ENCODE data around the gene DLK1.

The DLK1 gene

GRCh38 chr14:100762901-100763300, 36.2 kb downstream of the DLK1 start:
- DNase-seq (ENCODE audit: low spot score), result no peak

DNA sequence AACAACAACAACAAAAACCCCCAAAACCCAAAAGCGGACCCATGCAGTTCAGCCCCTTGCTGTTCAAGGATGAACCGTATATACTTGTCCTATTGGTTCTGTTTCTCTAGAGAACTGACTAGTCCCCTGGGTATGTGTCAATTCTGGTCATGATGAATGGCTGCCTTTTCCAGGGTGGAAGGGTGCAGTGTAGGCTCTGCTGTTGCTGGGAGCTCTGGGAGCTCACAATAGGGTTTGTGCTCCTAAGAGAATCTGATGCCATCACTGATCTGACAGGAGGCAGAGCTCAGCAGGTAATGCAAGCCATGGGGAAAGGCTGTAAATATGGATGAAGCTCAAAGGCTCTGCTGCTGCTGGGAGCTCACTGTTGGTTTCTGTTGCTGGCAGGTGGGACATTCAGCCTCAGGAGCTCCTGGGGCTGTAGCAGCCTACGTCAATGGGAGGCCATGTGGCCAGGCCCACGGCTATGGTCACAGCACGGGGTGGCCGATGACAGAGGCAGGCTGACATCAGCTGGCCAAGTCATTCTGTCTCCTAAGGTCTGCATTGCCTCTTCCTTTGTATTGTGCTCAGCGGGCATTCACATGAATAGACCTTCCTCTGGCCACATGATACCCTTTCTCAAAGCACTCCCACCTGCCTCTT, 37.9 kb downstream of the DLK1 start:
- DNase-seq (ENCODE audit: low spot score), result no peak

DNA sequence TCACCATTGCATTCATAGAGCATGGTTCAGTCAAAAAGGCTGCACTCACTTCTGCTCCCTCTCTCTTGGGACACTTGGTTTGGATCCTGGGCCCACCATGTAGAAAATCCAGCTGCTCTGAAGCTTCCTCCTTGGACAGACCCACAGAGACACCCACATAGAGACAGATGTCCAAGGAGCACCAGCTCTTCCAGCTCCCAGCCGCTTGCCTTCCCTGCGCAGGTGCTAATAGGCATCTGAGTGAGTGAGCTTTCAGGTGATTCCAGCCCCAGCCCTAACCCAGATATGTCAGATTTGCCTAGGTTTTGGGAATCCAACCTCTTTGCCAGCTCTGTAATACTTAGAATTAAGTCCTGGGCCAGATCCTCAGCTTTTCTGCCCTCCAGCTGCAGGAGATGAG, 38.6 kb downstream of the DLK1 start:
- no peak for DNase-seq (ENCODE audit: low spot score)

DNA sequence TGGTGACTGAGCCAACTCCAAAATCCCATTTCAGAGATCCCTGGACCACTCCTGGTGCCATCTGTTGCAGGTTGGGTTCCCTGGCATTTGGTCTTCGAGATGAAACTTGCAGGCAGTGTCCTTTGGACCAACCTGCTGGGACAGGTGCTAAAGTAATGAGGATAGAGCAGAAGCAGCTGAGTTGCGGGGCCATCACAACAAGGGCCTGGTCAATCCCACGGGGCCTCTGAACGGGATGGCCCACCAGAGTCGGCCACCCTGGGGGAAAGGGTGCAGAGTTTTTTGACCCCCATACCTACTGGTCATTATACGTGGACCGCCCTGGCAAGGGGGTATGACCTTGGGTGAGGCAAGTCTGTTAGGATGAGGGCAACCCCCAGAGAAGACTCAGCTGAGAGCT, 39.3 kb downstream of the DLK1 start:
- DNase-seq (ENCODE audit: low spot score), result no peak

GRCh38 chr14:100767003-100767787, 40.5 kb downstream of the DLK1 start:
- DNase-seq (ENCODE audit: low spot score), result no peak

DNA sequence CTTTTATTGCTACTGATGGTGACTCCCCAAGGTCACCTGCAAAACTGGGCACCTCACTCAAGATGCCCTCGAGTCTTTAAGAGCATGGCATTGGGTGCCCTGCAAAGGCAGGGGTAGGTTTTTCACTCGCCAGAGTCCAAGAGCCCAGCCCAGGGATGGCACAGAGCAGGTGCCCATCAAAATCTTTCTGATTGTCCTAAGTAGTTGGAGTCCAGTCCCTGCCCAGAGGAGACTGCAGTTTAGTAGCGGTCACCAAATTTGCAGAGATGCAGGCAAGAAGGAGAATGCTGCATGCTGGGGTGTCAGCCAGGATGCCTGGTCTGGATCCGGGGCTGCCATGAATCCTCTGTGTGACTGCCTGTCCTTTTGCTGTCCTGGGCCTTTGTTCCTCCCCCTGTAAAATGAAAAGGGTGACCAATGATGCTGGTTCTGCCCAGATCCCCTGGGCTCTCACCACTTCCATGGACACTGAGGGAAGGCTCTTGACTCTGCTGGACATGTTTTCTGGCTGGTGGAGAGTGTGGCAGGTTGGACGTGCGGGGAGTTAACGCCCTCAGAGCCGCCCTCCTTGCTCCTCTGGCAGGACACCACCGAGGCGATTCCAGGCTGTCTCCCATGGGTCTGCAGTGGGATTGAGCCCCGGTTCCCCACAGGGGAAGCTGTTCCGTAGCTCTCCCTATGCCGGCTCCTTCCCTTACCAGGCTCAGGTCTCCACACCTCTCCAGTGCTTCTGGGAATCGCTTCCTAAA, 41.3 kb downstream of the DLK1 start:
- no peak for DNase-seq (ENCODE audit: low spot score)

- DNase-seq (ENCODE audit: low spot score), result no peak
Observed at GRCh38 chr14:100769035-100769939, 42.6 kb downstream of the DLK1 start.

DNA sequence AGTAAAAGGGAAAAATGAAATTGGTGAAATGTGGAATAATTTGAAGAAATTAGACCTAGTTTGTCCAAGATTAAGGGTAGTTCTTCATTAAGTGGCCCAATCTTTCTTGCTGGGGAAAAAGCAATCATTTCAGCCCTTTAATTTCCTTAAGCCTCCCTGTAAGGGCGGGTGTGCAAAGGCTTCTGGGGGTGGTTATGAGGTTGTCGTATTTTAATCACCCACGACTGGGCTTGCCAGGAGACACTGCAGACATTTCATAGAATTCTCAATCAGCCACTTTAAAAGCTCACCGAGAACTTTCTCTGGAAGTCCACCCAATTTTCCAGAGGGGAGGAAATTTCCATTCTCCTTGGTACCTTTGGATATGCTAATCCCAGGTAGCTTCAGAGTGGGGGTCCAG, 43.4 kb downstream of the DLK1 start:
- no peak for DNase-seq (ENCODE audit: low spot score)

DNA sequence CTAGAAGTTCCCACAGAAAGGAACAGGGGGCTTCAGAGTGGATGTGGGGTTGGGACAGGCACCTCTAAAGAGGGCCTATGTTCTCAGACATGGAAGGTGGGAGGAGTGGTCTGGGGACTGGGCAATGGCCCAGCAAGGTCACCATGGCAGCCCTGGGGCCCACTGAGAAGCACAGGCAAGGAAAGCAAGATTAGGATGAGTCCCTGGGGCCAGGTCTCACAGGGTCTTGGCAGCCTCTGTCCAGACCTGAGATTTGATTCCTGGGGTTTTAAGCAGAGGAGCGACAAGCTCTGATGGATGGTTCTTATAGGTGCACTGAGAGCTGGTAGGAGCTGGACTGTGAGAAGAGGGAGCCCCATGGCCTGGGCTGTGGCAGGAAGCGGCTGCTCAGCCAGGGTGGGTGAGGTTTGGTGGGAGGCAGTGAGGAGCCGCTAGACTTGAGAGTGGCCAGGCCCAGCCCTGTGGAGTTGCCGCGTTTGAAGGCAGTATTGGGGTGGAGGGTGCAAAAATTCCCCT, 44.0 kb downstream of the DLK1 start:
- no peak for DNase-seq (ENCODE audit: low spot score)

GRCh38 chr14:100771121-100771800, 44.6 kb downstream of the DLK1 start:
- DNase-seq (ENCODE audit: low spot score), result no peak

GRCh38 chr14:100772607-100773165, 46.0 kb downstream of the DLK1 start:
- no peak for DNase-seq (ENCODE audit: low spot score)

DNA sequence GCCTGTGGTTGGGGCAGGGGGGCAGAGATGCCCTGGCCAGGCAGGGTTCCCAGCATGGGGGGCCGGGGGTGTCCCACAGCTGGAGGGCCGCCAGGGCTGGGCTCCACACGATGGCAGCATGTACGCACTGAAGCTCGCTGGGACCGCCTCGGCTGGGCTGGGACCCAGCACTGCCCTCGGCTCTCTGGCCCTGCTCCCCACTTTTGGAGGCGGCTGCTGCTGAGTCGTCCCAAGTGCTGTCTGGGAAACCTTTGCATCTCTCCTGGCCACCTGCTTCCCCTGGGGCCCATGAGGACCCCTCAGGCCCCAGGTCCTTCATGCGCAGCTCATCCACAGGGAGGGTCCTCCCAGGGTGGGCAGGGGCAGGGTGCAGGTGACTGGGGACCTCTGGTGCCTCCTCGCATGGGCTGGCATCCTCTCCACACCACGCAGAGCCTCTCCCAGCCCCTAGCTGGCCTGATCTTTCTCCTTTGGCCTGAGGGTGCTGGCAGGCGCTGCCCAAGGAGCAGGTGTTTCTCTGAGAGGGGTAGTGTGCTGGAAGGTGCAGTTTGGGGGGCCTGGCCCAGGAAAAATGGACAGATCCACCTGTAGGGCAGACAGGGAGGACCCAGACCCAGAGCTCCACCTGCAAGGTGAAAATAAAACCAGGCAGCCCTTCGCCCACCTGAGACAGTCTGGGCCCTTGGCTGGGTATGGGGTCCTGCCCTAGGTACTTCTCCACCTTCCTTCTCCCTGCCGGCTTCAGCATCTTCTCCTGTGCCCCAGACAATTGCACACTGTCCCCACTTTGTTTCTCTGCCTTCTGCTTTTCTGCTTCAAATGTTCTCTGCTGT, 46.9 kb downstream of the DLK1 start:
- no peak for DNase-seq (ENCODE audit: low spot score)

GRCh38 chr14:100774164-100774537, 47.5 kb downstream of the DLK1 start:
- DNase-seq (ENCODE audit: low spot score), result no peak

- DNase-seq (ENCODE audit: low spot score), result no peak
Observed at GRCh38 chr14:100775351-100775830, 48.7 kb downstream of the DLK1 start.

DNA sequence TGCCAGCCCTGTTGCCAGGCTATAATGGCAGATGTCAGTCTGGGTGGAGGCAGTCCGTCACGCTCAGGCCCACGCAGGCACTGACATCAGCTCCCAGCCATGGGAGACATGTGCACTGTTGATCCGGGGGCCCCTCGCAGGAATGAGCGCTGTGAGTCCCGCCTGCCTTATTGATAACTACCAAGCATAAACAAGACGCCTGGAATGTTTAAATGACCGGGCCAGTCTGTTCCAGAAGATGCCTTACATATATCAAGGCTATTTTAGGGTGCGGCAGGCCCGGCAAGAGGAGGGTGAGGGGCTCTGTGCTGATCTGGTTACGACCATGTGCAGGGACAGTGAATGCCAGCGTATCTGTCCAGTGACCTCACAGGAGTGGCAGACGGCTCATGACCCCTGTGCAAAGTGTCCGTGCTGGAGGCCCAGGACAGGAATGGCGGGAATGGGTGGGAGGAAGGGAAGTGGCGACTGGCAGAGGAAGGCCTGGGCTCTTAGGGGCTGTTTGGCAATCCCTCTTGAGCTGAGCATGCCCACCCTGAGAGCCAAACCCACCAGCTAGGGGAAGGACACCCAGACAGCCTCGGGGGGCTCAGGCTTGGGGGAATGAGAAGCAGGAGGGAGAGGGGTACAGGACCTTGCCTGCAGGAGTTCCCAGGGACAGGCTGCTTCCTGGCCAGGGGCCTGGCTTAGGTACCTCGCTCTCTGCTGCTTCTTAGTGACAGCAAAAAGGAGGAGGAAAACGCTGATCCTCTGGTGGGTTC, 49.3 kb downstream of the DLK1 start:
- no peak for DNase-seq (ENCODE audit: low spot score)

DNA sequence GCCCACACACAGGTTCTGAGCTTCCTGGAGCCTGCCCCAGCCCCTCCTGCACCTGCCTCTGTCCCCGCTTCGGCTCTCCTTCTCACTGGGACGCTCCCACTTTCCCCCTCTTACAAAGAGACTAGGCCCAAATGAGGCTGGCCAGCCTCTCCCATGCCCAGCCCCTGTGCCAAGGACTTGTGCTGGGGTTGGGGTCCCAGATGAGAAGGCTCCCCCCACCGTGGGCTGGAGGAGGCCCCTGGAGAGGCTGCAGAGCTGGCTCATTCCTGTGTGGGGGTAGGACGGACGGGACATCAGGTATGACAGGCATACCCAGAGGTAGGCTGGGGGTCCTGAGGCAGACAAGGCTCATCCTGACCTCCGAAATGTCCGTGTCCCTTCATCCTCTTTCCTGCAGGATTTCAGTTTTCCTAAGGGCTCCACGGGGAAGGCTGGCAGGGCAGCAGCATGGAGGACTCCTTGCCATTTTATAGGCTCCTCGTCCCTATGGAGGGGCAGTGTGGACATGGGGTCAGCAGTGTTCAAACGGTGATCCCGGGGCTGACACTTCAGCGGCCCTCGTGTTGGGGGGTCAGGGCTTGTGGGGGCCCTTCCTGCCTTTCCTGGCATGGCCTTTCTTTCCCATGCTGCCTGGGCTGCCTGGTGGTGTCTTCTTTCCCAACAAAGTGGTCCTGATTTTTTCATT, 50.1 kb downstream of the DLK1 start:
- no peak for DNase-seq (ENCODE audit: low spot score)

- DNase-seq (ENCODE audit: low spot score), result no peak
Observed at GRCh38 chr14:100777366-100777817, 50.7 kb downstream of the DLK1 start.

- DNase-seq (ENCODE audit: low spot score), result no peak
Observed at GRCh38 chr14:100777818-100778525, 51.3 kb downstream of the DLK1 start.
